Activated T-cell treated with anti-CD3 and anti-CD28 coated beads, Interleukin-2, amount 50 U/mL, for 72 hours (primary cell): Measurements from ENCODE around the gene AAR2. TPM values are rescaled to one million over a fixed set of nuclear protein-coding genes. Genes with fewer than 3 reads are reported as not detected.

ENCODE experiments used
- ATAC-seq, 2 donors: fragments of 150-1000 bp; cut with Tn5 transposase; replicated peaks in 1 of 2; 2 replicates each; pipeline ENCODE4 v1.10.0; 2021; ENCODE audit warnings: moderate library complexity in 2 of 2, mild to moderate bottlenecking in 1 of 2
- DNase-seq, 2 donors: peaks; one replicate each; pipeline ENCODE4 v3.0.0; 2021 to 2022; ENCODE audit warnings: mixed read lengths in 1 of 2
- H3K27ac Mint-ChIP-seq: one replicate; pipeline ENCODE4 v1.8.0; 2022; ENCODE audit warnings: mild to moderate bottlenecking, moderate library complexity, mixed read lengths
- H3K27me3 Mint-ChIP-seq: one replicate; pipeline ENCODE4 v1.8.0; 2022; ENCODE audit warnings: low read depth, mixed read lengths
- H3K36me3 Mint-ChIP-seq, 2 donors: one replicate each; pipeline ENCODE4 v1.8.0; 2022; ENCODE audit warnings: mixed read lengths in 2 of 2, mild to moderate bottlenecking in 1 of 2; ENCODE audit not compliant: insufficient read depth in 2 of 2
- H3K4me1 Mint-ChIP-seq: one replicate; pipeline ENCODE4 v1.8.0; 2022; ENCODE audit warnings: low read depth, mixed read lengths
- H3K4me3 Mint-ChIP-seq, 2 donors: one replicate each; pipeline ENCODE4 v1.8.0; 2022; ENCODE audit warnings: mild to moderate bottlenecking in 2 of 2, mixed read lengths in 2 of 2, moderate library complexity in 2 of 2
- H3K9me3 Mint-ChIP-seq, 2 donors: one replicate each; pipeline ENCODE4 v1.8.0; 2022; ENCODE audit warnings: mixed read lengths in 2 of 2
- total RNA-seq, 2 donors: library from RNA; stranded (reverse); gene quantifications; one replicate each; pipeline ENCODE4 v1.2.3, GENCODE V29; 2022

AAR2 gene
- total RNA-seq, 2 donors from 2014 or later = 19.1 to 25.3 TPM

GRCh38 chr20:36253036-36253435, 16.8 kb downstream of the AAR2 start:
- peaks cover 3 to 18% of the 10 kb centered on the region in 2 donors for H3K36me3 Mint-ChIP-seq
- DNase-seq (no peak), ATAC-seq (no peak)
- peak overlapping the region; percentile 37 for H3K27ac Mint-ChIP-seq
- H3K4me3 Mint-ChIP-seq = no peak overlapping the region
- no peaks in the 10 kb centered on the region for H3K9me3 Mint-ChIP-seq
- no peaks in the 10 kb centered on the region for H3K27me3 Mint-ChIP-seq
- H3K4me1 Mint-ChIP-seq = peaks cover 6% of the 10 kb centered on the region

GRCh38 chr20:36254076-36254475, 17.8 kb downstream of the AAR2 start:
- no peak for DNase-seq
- no peak overlapping the region for H3K4me3 Mint-ChIP-seq
- no peak overlapping the region for H3K27ac Mint-ChIP-seq
- H3K36me3 Mint-ChIP-seq = peaks cover 0 to 11% of the 10 kb centered on the region in 2 donors
- no peaks in the 10 kb centered on the region for H3K27me3 Mint-ChIP-seq
- no peak for ATAC-seq
- H3K4me1 Mint-ChIP-seq = peaks cover 5% of the 10 kb centered on the region
- H3K9me3 Mint-ChIP-seq = no peaks in the 10 kb centered on the region

- Mint-ChIP-seq H3K9me3 (no peaks in the 10 kb centered on the region), H3K27ac (no peak overlapping the region), H3K27me3 (no peaks in the 10 kb centered on the region), H3K4me1 (no peaks in the 10 kb centered on the region), H3K36me3 (peaks cover 0 to 7% of the 10 kb centered on the region in 2 donors), H3K4me3 (no peak overlapping the region)
- no peak for DNase-seq
- ATAC-seq = no peak
These were observed 19.2 kb downstream of the AAR2 start for GRCh38 chr20:36255445-36255844.

GRCh38 chr20:36259177-36260061, 23.1 kb downstream of the AAR2 start:
- Mint-ChIP-seq H3K4me3 (no peak overlapping the region), H3K9me3 (no peaks in the 10 kb centered on the region), H3K36me3 (peaks cover 0 to 4% of the 10 kb centered on the region in 2 donors), H3K4me1 (no peaks in the 10 kb centered on the region), H3K27me3 (no peaks in the 10 kb centered on the region), H3K27ac (no peak overlapping the region)
- no peak for ATAC-seq
- DNase-seq = no peak

- ATAC-seq (no peak), DNase-seq (no peak)
- H3K27me3 Mint-ChIP-seq = no peaks in the 10 kb centered on the region
- no peaks in the 10 kb centered on the region for H3K4me1 Mint-ChIP-seq
- H3K27ac Mint-ChIP-seq = no peak overlapping the region
- no peak overlapping the region for H3K4me3 Mint-ChIP-seq
- H3K9me3 Mint-ChIP-seq = no peaks in the 10 kb centered on the region
- H3K36me3 Mint-ChIP-seq = peaks cover 0 to 3% of the 10 kb centered on the region in 2 donors
These were observed 24.0 kb downstream of the AAR2 start for GRCh38 chr20:36260316-36260715.

- ATAC-seq = no peak
- no peak overlapping the region for H3K4me3 Mint-ChIP-seq
- H3K9me3 Mint-ChIP-seq = no peaks in the 10 kb centered on the region
- H3K36me3 Mint-ChIP-seq = no peaks in the 10 kb centered on the region
- H3K27ac Mint-ChIP-seq = no peak overlapping the region
- DNase-seq = no peak
- no peaks in the 10 kb centered on the region for H3K4me1 Mint-ChIP-seq
- no peaks in the 10 kb centered on the region for H3K27me3 Mint-ChIP-seq
These were observed 25.3 kb downstream of the AAR2 start for GRCh38 chr20:36261389-36262105.

GRCh38 chr20:36262440-36262839, 26.2 kb downstream of the AAR2 start:
- Mint-ChIP-seq H3K9me3 (no peaks in the 10 kb centered on the region), H3K36me3 (no peaks in the 10 kb centered on the region), H3K27me3 (no peaks in the 10 kb centered on the region), H3K27ac (no peak overlapping the region), H3K4me3 (no peak overlapping the region), H3K4me1 (no peaks in the 10 kb centered on the region)
- DNase-seq (no peak), ATAC-seq (no peak)

- Mint-ChIP-seq H3K9me3 (no peaks in the 10 kb centered on the region), H3K27ac (no peak overlapping the region), H3K36me3 (no peaks in the 10 kb centered on the region), H3K4me1 (no peaks in the 10 kb centered on the region), H3K4me3 (no peak overlapping the region), H3K27me3 (no peaks in the 10 kb centered on the region)
- no peak for ATAC-seq
- no peak for DNase-seq
These were observed 28.4 kb downstream of the AAR2 start for GRCh38 chr20:36264426-36265246.

GRCh38 chr20:36266189-36266588, 29.9 kb downstream of the AAR2 start:
- no peak for DNase-seq
- H3K4me1 Mint-ChIP-seq = no peaks in the 10 kb centered on the region
- no peaks in the 10 kb centered on the region for H3K36me3 Mint-ChIP-seq
- no peaks in the 10 kb centered on the region for H3K27me3 Mint-ChIP-seq
- no peaks in the 10 kb centered on the region for H3K9me3 Mint-ChIP-seq
- H3K4me3 Mint-ChIP-seq = no peak overlapping the region
- ATAC-seq = no peak
- no peak overlapping the region for H3K27ac Mint-ChIP-seq

GRCh38 chr20:36267605-36268381, 31.5 kb downstream of the AAR2 start:
- no peak overlapping the region for H3K4me3 Mint-ChIP-seq
- H3K9me3 Mint-ChIP-seq = no peaks in the 10 kb centered on the region
- H3K27ac Mint-ChIP-seq = no peak overlapping the region
- H3K4me1 Mint-ChIP-seq = no peaks in the 10 kb centered on the region
- no peaks in the 10 kb centered on the region for H3K36me3 Mint-ChIP-seq
- H3K27me3 Mint-ChIP-seq = no peaks in the 10 kb centered on the region
- no peak for ATAC-seq
- DNase-seq = no peak

GRCh38 chr20:36268440-36269342, 32.4 kb downstream of the AAR2 start:
- H3K36me3 Mint-ChIP-seq = no peaks in the 10 kb centered on the region
- no peak overlapping the region for H3K4me3 Mint-ChIP-seq

GRCh38 chr20:36269507-36269906, 33.2 kb downstream of the AAR2 start:
- Mint-ChIP-seq H3K4me1 (no peaks in the 10 kb centered on the region), H3K4me3 (no peak overlapping the region), H3K27me3 (no peaks in the 10 kb centered on the region), H3K9me3 (no peaks in the 10 kb centered on the region), H3K27ac (no peak overlapping the region), H3K36me3 (no peaks in the 10 kb centered on the region)
- ATAC-seq (no peak), DNase-seq (no peak)

More at GRCh38 chr20:36268440-36269342, 32.4 kb downstream of the AAR2 start:
- Mint-ChIP-seq H3K27me3 (no peaks in the 10 kb centered on the region), H3K4me1 (no peaks in the 10 kb centered on the region), H3K27ac (no peak overlapping the region), H3K9me3 (no peaks in the 10 kb centered on the region)
- ATAC-seq = no peak
- no peak for DNase-seq
